T follicular helper cell (primary cell): Measurements from ENCODE around the gene ABHD5.
"Not testable (repeated sequence)": the region's sequence is repeated elsewhere in the genome, so short reads cannot be mapped to it uniquely, and the experiment has no call there.

Experiments used
- DNase-seq: peaks from one replicate; pipeline ENCODE4 v3.0.0-alpha.2; 2020; ENCODE audit warnings: low read depth
- total RNA-seq, 2 experiments: gene quantifications; one replicate each; lab custom pipeline; 2026; lab: John Stamatoyannopoulos, UW

The ABHD5 gene
- total RNA-seq, result 13.5 to 26.4 reads per million in 2 experiments

DNA sequence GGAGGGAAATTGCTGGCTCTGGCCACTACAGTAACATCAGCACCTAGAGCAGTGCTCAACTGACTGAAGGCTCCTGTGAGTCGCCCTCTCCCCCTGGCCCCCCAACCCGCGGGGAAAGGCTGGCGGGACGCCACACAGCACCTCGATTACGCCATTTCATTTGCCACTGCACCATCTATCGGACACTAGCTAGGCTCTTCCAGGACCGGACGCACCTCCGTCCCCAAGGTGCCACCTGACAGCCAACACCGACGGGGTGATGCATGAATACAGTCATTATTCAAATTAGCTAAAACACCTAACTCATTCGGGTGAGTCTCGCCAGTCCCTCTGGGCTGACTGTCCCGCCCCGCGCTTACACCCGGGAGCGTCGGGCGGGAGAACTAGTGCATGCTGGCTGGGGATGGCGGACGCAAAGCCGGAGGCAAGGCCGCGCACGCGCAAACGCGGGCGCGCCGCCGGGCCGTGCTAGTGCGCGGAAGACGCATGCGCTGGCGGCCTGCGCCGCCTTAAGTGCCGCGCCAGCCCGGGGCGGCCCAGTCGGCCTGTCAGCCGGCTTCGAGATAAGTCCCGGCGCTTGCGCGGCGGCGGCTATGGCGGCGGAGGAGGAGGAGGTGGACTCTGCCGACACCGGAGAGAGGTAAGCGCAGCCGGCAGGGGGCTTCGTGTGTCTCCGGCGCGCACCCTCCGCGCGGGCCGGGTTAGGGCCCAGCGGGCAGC is at the start of gene ABHD5:
Gene ABHD5, plus strand, starts transcription at position 539 of the 720 bp plus-strand sequence. Its CDS starts 55 bp downstream, at position 594.
- DNase-seq, result peak; percentile 94

DNA sequence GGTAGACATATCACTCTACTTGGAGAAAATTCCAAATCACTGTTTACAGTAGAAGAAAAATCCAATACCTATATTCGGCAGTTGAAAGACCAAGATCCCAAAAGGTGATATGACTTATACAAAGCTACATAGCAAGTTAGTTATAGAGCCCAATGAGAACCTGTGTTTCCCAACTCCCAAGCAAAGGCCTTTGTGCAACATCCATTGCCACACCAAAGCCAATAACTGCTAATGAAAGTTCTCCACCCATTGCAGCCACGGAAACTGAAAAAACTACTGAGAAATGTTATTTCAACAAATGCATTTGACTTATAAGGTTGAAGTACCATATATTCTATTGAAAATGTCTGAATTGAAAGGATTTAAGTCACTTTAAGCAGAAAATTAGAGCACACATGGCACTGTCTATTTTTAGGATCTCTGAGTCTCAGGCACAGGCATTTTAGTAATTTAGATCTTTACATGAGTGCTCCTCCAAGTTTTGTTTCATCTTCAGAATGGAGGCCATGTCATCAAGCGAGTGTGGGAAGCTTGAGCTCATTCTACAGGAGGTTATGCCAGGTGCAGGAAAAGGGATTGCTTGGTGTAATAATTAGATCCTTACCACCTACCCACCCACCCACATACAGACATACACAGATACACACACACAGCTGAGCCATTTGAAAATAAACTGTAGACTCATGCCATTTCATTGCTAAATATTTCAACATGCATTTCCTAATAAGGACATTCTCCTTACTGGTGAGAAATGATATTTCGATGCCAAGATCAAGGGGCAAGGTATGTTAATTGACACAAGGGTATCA is 49.2 kb upstream of the ABHD5 start:
- DNase-seq, result no peak

GRCh38 chr3:43644443-43644842 is 46.3 kb upstream of the ABHD5 start:
- DNase-seq, result no peak

- no peak for DNase-seq
Observed at GRCh38 chr3:43647331-43648166, 43.2 kb upstream of the ABHD5 start.

DNA sequence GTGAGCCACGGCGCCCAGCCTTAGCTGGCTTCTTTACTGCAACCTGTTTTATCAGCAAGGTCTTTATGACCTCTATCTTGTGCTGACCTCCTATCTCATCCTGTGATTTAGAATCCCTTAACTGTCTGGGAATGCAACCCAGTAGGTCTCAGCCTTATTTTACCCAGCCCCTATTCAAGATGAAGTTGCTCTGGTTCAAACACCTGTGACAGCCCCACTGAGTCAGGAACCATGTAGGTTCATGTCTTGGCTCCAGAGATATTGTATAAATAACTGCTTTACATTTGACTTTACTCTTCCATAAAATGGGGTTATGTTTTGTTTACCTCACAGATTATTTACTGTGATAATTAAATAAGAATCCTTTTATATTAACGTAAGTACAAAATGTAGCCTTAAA is 41.8 kb upstream of the ABHD5 start:
- DNase-seq, result no peak

GRCh38 chr3:43649365-43649968 is 41.3 kb upstream of the ABHD5 start:
- no peak for DNase-seq

DNA sequence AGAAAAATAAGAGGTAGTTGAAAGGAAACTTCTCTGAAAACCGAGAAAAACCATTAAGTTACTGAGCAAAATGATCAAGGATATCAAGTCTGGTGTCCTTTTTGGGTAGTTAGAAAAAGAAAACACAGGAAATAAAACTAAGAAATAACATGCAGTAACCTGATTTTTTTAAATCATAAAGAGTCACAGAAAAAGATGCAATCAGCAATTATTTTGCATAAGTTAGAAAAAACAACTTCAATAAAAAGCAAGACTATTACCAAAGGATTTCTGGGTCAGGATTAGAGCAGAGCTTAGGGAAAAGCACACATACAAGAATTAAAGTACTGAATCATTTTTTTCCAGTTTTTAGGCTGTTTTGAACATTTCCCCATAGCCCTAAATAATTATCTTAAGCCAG is 40.4 kb upstream of the ABHD5 start:
- DNase-seq, result no peak

DNA sequence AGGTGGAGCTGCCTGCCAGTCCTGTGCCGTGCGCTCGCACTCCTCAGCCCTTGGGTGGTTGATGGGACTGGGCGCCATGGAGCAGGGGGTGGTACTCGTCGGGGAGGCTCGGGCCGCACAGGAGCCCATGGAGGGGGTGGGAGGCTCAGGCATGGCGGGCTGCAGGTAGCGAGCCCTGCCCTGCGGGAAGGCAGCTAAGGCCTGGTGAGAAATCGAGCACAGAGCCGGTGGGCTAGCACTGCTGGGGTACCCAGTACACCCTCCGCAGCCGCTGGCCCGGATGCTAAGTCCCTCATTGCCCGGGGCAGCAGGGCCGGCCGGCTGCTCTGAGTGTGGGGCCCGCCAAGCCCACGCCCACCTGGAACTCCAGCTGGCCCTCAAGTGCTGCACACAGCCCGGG is 34.3 kb upstream of the ABHD5 start:
- DNase-seq, result not testable (repeated sequence)

DNA sequence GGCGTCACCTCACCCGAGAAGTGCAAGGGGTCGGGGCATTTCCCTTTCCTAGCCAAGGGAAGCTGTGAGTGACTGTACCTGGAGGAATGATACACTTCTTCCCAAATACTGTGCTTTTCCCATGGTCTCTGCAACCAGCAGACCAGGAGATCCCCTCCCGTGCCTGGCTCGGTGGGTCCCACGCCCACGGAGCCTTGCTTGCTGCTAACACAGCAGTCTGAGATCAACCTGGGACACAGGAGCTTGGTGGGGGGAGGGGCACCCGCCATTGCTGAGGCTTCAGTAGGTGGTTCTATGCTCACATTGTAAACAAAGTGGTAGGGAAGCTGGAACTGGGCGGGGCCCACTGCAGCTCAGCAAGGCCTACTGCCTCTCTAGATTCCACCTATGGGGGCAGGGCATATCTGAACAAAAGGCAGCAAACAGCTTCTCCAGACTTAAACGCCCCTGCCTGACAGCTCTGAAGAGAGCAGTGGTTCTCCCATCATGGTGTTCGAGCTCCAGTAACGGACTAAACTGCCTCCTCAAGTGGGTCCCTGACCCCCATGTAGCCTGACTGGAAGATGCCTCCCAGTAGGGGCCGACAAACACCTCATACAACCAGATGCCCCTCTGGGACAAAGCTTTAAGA is 31.4 kb upstream of the ABHD5 start:
- no peak for DNase-seq

- DNase-seq, result not testable (repeated sequence)
Observed at GRCh38 chr3:43661376-43661775, 29.4 kb upstream of the ABHD5 start.

GRCh38 chr3:43665011-43665410 is 25.7 kb upstream of the ABHD5 start:
- DNase-seq, result not testable (repeated sequence)

GRCh38 chr3:43670635-43671522 is 19.9 kb upstream of the ABHD5 start:
- DNase-seq, result no peak

DNA sequence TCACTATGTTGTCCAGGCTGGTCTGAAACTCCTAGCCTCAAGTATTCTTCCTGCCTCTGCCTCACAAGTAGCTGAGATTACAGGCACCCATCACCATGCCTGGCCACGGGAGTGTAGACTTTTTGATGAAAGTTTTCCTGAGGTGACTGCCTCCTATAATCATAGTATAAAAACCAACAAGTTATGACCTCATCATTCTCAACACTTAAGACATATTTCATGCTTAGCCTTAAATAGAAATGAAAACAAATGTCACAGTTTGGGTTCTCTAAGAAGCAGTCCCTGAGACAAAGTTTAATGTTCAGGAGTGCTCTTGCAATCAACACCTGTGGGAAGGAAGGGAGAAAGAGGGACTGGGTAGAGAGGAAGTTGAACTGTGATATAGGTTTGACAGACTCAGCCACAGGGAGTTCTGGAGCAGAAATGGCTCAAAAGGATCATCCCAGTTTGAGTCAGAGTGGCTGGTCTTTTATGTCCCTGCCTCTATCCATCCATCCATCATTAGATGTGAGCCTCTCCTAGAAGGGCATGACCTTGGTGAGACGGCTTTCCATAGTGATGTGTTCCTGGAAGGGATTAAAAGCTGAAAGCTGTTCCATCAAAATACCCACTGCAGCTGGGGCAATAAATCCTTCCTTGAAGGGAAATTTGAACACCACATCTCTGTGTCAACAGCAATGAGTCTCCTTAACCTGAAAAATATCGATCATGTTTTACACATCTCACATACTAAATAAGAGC is 16.2 kb upstream of the ABHD5 start:
- no peak for DNase-seq

DNA sequence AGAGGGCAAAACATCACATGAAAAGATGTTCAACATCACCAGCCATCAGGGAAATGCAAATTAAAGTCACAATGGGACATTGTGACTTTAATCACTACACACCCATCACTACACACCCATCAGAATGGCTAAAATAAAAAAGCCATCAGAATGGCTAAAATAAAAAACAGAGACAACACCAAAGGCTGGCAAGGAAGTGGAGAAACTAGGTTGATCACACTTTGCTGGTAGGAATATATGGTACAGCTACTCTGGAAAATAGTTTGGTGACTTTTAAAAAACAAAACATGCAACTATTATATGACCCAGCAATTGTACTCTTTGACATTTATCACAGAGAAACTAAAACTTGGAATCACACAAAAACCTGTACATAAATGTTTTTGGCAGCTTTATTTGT is 15.1 kb upstream of the ABHD5 start:
- DNase-seq, result no peak

DNA sequence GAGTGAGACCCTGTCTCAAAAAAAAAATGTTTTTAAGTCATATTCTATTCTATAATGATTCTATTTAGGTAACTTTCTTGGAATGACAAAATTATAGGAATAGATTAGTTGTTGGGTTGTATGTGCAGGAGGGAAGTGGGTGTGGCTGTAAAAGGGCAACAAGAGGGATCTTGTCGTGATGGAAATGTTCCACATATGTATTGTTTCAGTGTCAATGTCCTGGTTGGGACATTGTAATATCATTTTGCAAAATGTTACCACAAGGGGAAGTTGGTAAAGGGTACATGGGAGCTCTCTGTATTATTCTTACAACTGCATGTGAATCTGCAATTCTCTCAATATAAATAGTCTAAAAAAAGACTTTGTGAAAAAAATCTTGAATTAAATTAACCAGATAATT is 14.3 kb upstream of the ABHD5 start:
- DNase-seq, result no peak

DNA sequence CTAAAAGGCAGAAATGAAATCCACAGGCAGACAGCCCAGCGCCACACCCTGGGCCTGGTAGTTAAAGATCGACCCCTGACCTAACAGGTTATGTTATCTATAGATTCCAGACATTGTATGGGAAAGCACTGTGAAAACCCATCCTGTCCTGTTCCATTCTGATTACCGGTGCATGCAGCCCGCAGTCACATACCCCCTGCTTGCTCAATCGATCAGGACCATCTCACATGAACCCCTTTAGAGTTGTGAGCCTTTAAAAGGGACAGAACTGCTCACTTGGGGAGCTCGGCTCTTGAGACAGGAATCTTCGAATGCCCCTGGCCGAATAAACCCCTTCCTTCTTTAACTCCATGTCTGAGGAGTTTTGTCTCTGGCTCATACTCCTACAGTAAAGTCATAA is 12.4 kb upstream of the ABHD5 start:
- DNase-seq, result not testable (repeated sequence)

DNA sequence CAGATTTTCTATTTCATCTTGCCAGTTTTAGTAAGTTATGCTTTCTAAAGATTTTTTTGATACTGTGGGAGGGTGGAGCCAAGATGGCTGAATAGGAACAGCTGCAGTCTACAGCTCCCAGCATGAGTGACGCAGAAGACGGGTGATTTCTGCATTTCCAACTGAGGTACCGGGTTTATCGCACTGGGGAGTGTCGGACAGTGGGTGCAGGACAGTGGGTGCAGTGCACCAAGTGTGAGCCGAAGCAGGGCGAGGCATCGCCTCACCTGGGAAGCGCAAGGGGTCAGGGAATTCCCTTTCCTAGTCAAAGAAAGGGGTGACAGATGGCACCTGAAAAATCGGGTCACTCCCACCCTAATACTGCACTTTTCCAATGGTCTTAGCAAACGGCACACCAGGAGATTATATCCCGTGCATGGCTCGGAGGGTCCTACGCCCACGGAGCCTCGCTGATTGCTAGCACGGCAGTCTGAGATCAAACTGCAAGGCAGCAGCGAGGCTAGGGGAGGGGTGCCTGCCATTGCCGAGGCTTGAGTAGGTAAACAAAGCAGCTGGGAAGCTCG is 11.8 kb upstream of the ABHD5 start:
- not testable (repeated sequence) for DNase-seq

- not testable (repeated sequence) for DNase-seq
Observed at GRCh38 chr3:43680857-43681256, 9.9 kb upstream of the ABHD5 start.

- no peak for DNase-seq
Observed at GRCh38 chr3:43684944-43685343, 5.8 kb upstream of the ABHD5 start.
